GM19239 (cell line): Measurements from ENCODE around the gene CATSPERZ.
A peak's percentile ranks its signal among the peaks of the same experiment; 100 is the strongest.
"Not testable (repeated sequence)": the region's sequence is repeated elsewhere in the genome, so short reads cannot be mapped to it uniquely, and the experiment has no call there.

ENCODE experiments used
- DNase-seq: peaks from one replicate; pipeline ENCODE4 v3.0.0; 2011; ENCODE audit warnings: low spot score; ENCODE audit not compliant: insufficient read length
- FAIRE-seq: peaks from 2 replicates; lab custom pipeline; 2011; peaks lifted over from hg19 to GRCh38; lab: Jason Lieb, UNC

The CATSPERZ gene

GRCh38 chr11:64297699-64298358, 2.3 kb upstream of the CATSPERZ start:
- FAIRE-seq (no peak), DNase-seq (no peak)

GRCh38 chr11:64298966-64299846, 952 bp upstream of the CATSPERZ start:
- FAIRE-seq = no peak
- no peak for DNase-seq

GRCh38 chr11:64303109-64304031, 3.2 kb downstream of the CATSPERZ start:
- no peak for DNase-seq
- FAIRE-seq = no peak

- no peak for FAIRE-seq
- no peak for DNase-seq
These were observed 3.8 kb downstream of the CATSPERZ start for GRCh38 chr11:64304032-64304315.

GRCh38 chr11:64304316-64305072, 4.3 kb downstream of the CATSPERZ start:
- FAIRE-seq (no peak), DNase-seq (peak; percentile 93)

- FAIRE-seq (peak; percentile 96), DNase-seq (peak; percentile 97)
These were observed 5.0 kb downstream of the CATSPERZ start, which contains the start of gene ESRRA for GRCh38 chr11:64305075-64305690. Gene ESRRA (plus strand): TSS chr11:64305524. CDS start chr11:64307180, 1,656 bp downstream.

- DNase-seq (no peak), FAIRE-seq (peak; percentile 88)
These were observed 5.8 kb downstream of the CATSPERZ start for GRCh38 chr11:64305691-64306562.

GRCh38 chr11:64306563-64306875, 6.4 kb downstream of the CATSPERZ start:
- DNase-seq (no peak), FAIRE-seq (no peak)

- no peak for FAIRE-seq
- no peak for DNase-seq
These were observed 6.9 kb downstream of the CATSPERZ start for GRCh38 chr11:64306876-64307622.

GRCh38 chr11:64307795-64308194, 7.6 kb downstream of the CATSPERZ start:
- not testable (repeated sequence) for DNase-seq, FAIRE-seq

GRCh38 chr11:64312947-64313346, 12.8 kb downstream of the CATSPERZ start:
- FAIRE-seq = no peak

GRCh38 chr11:64313491-64314145, 13.5 kb downstream of the CATSPERZ start:
- FAIRE-seq (no peak), DNase-seq (no peak)

More at GRCh38 chr11:64312947-64313346, 12.8 kb downstream of the CATSPERZ start:
- DNase-seq = no peak

- no peak for DNase-seq
- no peak for FAIRE-seq
These were observed 14.1 kb downstream of the CATSPERZ start for GRCh38 chr11:64314146-64314804.

GRCh38 chr11:64314805-64315561, 14.8 kb downstream of the CATSPERZ start:
- no peak for DNase-seq
- no peak for FAIRE-seq

GRCh38 chr11:64315667-64316526, 15.7 kb downstream of the CATSPERZ start:
- FAIRE-seq, DNase-seq: not testable (repeated sequence)
